RCC 7860 (cell line): ENCODE results near the gene PGRMC1.
A peak's percentile ranks its signal among the peaks of the same experiment; 100 is the strongest.
"Not testable (repeated sequence)": the region's sequence is repeated elsewhere in the genome, so short reads cannot be mapped to it uniquely, and the experiment has no call there.

ENCODE experiments used
- DNase-seq: peaks from one replicate; pipeline ENCODE4 v3.0.0-alpha.2; 2015; ENCODE audit warnings: low spot score
- FAIRE-seq: peaks from 2 replicates; lab custom pipeline; 2012; peaks lifted over from hg19 to GRCh38; lab: Jason Lieb, UNC

Gene PGRMC1

GRCh38 chrX:119231936-119232445 is 4.1 kb upstream of the PGRMC1 start:
- DNase-seq (no peak), FAIRE-seq (no peak)

GRCh38 chrX:119235051-119235511 is 1.0 kb upstream of the PGRMC1 start:
- FAIRE-seq (no peak), DNase-seq (no peak)

GRCh38 chrX:119236623-119237561 is 807 bp downstream of the PGRMC1 start:
- FAIRE-seq (no peak), DNase-seq (peak; percentile 11)

GRCh38 chrX:119237562-119237942 is 1.5 kb downstream of the PGRMC1 start:
- DNase-seq, result no peak

GRCh38 chrX:119238557-119238956 is 2.5 kb downstream of the PGRMC1 start:
- DNase-seq, result peak; percentile 39
- FAIRE-seq, result peak; percentile 40

More at GRCh38 chrX:119237562-119237942, 1.5 kb downstream of the PGRMC1 start:
- FAIRE-seq, result no peak

GRCh38 chrX:119240356-119240755 is 4.3 kb downstream of the PGRMC1 start:
- DNase-seq (peak; percentile 57), FAIRE-seq (peak; percentile 90)

- DNase-seq, result no peak
- no peak for FAIRE-seq
These were observed 11.6 kb downstream of the PGRMC1 start for GRCh38 chrX:119247702-119248101.

- FAIRE-seq (no peak), DNase-seq (no peak)
These were observed 13.8 kb downstream of the PGRMC1 start for GRCh38 chrX:119249891-119250290.

- DNase-seq, result no peak
- no peak for FAIRE-seq
These were observed 15.3 kb downstream of the PGRMC1 start for GRCh38 chrX:119251386-119251785.

- DNase-seq (no peak), FAIRE-seq (no peak)
These were observed 16.6 kb downstream of the PGRMC1 start for GRCh38 chrX:119252716-119253115.

GRCh38 chrX:119266364-119266995 is 30.4 kb downstream of the PGRMC1 start:
- FAIRE-seq (peak; percentile 47), DNase-seq (peak; percentile 3)

GRCh38 chrX:119267115-119267514 is 31.0 kb downstream of the PGRMC1 start:
- not testable (repeated sequence) for FAIRE-seq, DNase-seq

GRCh38 chrX:119272882-119273419 is 36.9 kb downstream of the PGRMC1 start:
- FAIRE-seq, result no peak

GRCh38 chrX:119273420-119274192 is 37.5 kb downstream of the PGRMC1 start:
- no peak for DNase-seq
- FAIRE-seq, result no peak

More at GRCh38 chrX:119272882-119273419, 36.9 kb downstream of the PGRMC1 start:
- DNase-seq, result no peak

- FAIRE-seq, DNase-seq: not testable (repeated sequence)
These were observed 46.3 kb downstream of the PGRMC1 start for GRCh38 chrX:119282347-119282746.

- FAIRE-seq (no peak), DNase-seq (no peak)
These were observed 52.9 kb downstream of the PGRMC1 start for GRCh38 chrX:119288890-119289393.

GRCh38 chrX:119290476-119290875 is 54.4 kb downstream of the PGRMC1 start:
- DNase-seq (no peak), FAIRE-seq (no peak)

GRCh38 chrX:119291246-119291645 is 55.2 kb downstream of the PGRMC1 start:
- not testable (repeated sequence) for FAIRE-seq, DNase-seq

GRCh38 chrX:119292445-119292844 is 56.4 kb downstream of the PGRMC1 start:
- FAIRE-seq (no peak), DNase-seq (no peak)
